Adipose tissue (tissue), 3 donors: ENCODE data around the gene TFAP2C. TPM values are rescaled to one million over a fixed set of nuclear protein-coding genes. Genes with fewer than 3 reads are reported as not detected.

ENCODE experiments used
- H3K27ac ChIP-seq: one replicate; pipeline ENCODE4 v1.5.1; 2013; ENCODE audit warnings: low read depth, low read length
- WGBS, 3 donors: extraction: QIAGEN DNeasy Blood & Tissue Kit; methylation state at CpG; one replicate each; pipeline ENCODE4 v1.1.7; 2013; 5-methylcytosine and 5-hydroxymethylcytosine counted together
- polyA plus RNA-seq, 3 donors: library from polyadenylated mRNA; stranded (reverse); fragments of 200-250 nt; gene quantifications; one replicate each; pipeline ENCODE4 v1.2.3, GENCODE V29; 2013
- donor health status: healthy with polysubstance abuse.
- donor health status: Bipolar disorder and iron deficiency.
- donor health status: healthy.

Gene TFAP2C
- 1 to 10 TPM in 1 of 3 donors, under 1 TPM in 2; 0.14 to 1.3 (median 0.70) TPM for polyA plus RNA-seq

- H3K27ac ChIP-seq = no peak within 1 kb of the TSS
- WGBS, 3 donors = 1% methylated on average over 60 to 62 of the region's 62 CpGs
Observed at GRCh38 chr20:56628873-56629463, at the start of gene TFAP2C. Gene TFAP2C, plus strand, starts transcription at chr20:56629306. Its CDS starts 239 bp downstream, at chr20:56629545.

GRCh38 chr20:56580226-56580625 lies 48.9 kb upstream of the TFAP2C start:
- WGBS, 3 donors = 81 to 94% (median 89%) methylated on average over 12 of the region's 12 CpGs
- no peak overlapping the region for H3K27ac ChIP-seq

- WGBS, 3 donors = 18 to 74% (median 57%) methylated on average over 2 of the region's 2 CpGs
- H3K27ac ChIP-seq = no peak overlapping the region
Observed at GRCh38 chr20:56581701-56582100, 47.4 kb upstream of the TFAP2C start.

GRCh38 chr20:56582542-56582941 lies 46.6 kb upstream of the TFAP2C start:
- H3K27ac ChIP-seq = no peak overlapping the region
- WGBS, 3 donors = 24 to 48% (median 38%) methylated on average over 4 of the region's 4 CpGs

GRCh38 chr20:56584916-56585315 lies 44.2 kb upstream of the TFAP2C start:
- 70 to 90% (median 85%) methylated on average over 5 of the region's 5 CpGs for WGBS, 3 donors
- no peak overlapping the region for H3K27ac ChIP-seq

GRCh38 chr20:56587307-56588041 lies 41.6 kb upstream of the TFAP2C start:
- 38 to 46% (median 41%) methylated on average over 7 of the region's 7 CpGs for WGBS, 3 donors
- H3K27ac ChIP-seq = no peak overlapping the region

- 69 to 77% (median 70%) methylated on average over 3 of the region's 3 CpGs for WGBS, 3 donors
- H3K27ac ChIP-seq = no peak overlapping the region
Observed at GRCh38 chr20:56588996-56589395, 40.1 kb upstream of the TFAP2C start.

GRCh38 chr20:56589633-56590032 lies 39.5 kb upstream of the TFAP2C start:
- 82 to 88% (median 87%) methylated on average over 5 of the region's 5 CpGs for WGBS, 3 donors

GRCh38 chr20:56590888-56591287 lies 38.2 kb upstream of the TFAP2C start:
- WGBS, 3 donors = 57 to 67% (median 62%) methylated on average over 6 of the region's 6 CpGs
- no peak overlapping the region for H3K27ac ChIP-seq

More at GRCh38 chr20:56589633-56590032, 39.5 kb upstream of the TFAP2C start:
- no peak overlapping the region for H3K27ac ChIP-seq

GRCh38 chr20:56592211-56592610 lies 36.9 kb upstream of the TFAP2C start:
- H3K27ac ChIP-seq = no peak overlapping the region

- no peak overlapping the region for H3K27ac ChIP-seq
- WGBS, 3 donors = 65 to 70% (median 68%) methylated on average over 6 of the region's 6 CpGs
Observed at GRCh38 chr20:56592817-56593216, 36.3 kb upstream of the TFAP2C start.

- H3K27ac ChIP-seq = no peak overlapping the region
- WGBS, 3 donors = 63 to 78% (median 76%) methylated on average over 17 of the region's 17 CpGs
Observed at GRCh38 chr20:56595746-56596475, 33.2 kb upstream of the TFAP2C start.

GRCh38 chr20:56601166-56601565 lies 27.9 kb upstream of the TFAP2C start:
- no peak overlapping the region for H3K27ac ChIP-seq
- whole genome bisulfite sequencing, 3 donors = 56 to 66% (median 62%) methylated on average over 2 of the region's 2 CpGs

- no peak overlapping the region for H3K27ac ChIP-seq
- 64 to 84% (median 84%) methylated on average over 10 of the region's 10 CpGs for WGBS, 3 donors
Observed at GRCh38 chr20:56604673-56605072, 24.4 kb upstream of the TFAP2C start.

- H3K27ac ChIP-seq = no peak overlapping the region
- 75 to 88% (median 87%) methylated on average over 6 of the region's 6 CpGs for WGBS, 3 donors
Observed at GRCh38 chr20:56605261-56605996, 23.7 kb upstream of the TFAP2C start.

GRCh38 chr20:56606174-56606945 lies 22.7 kb upstream of the TFAP2C start:
- H3K27ac ChIP-seq = no peak overlapping the region
- WGBS, 3 donors = 77 to 93% (median 88%) methylated on average over 8 of the region's 8 CpGs

- H3K27ac ChIP-seq = no peak overlapping the region
- 84 to 91% (median 87%) methylated on average over 11 of the region's 11 CpGs for WGBS, 3 donors
Observed at GRCh38 chr20:56607061-56607704, 21.9 kb upstream of the TFAP2C start.

GRCh38 chr20:56608376-56608775 lies 20.7 kb upstream of the TFAP2C start:
- 84 to 91% (median 87%) methylated on average over 3 of the region's 3 CpGs for WGBS, 3 donors
- no peak overlapping the region for H3K27ac ChIP-seq
